HS-27A (cell line): ENCODE data around the gene CD300LB.
"Not testable (repeated sequence)": the region's sequence is repeated elsewhere in the genome, so short reads cannot be mapped to it uniquely, and the experiment has no call there.

Source experiments
- DNase-seq: peaks from one replicate; pipeline ENCODE4 v3.0.0-alpha.2; 2012; ENCODE audit warnings: low read depth, missing footprints

The CD300LB gene

DNA sequence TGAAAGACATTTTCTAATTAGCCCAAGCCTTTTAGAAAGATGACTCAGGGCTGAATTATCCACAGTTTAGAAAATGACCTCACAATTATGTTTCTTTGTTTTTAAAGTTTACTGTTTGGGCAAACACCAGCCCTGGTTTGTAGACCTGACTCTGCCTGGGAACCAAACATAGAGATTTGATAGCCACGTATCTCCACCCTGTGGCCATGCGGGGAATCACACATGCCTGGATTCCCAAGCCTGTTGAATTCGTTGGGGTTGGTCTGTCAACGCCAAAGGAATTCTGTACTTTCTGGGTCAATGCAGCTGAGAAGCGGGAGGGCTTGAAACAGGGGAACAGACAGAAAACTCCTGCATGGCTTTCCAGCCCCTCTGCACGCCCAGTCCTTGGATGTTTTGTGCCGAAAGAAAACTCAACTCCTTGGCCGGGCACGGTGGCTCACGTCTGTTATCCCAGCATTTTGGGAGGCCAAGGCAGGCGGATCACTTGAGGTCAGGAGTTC is 37.9 kb downstream of the CD300LB start:
- DNase-seq: no peak

DNA sequence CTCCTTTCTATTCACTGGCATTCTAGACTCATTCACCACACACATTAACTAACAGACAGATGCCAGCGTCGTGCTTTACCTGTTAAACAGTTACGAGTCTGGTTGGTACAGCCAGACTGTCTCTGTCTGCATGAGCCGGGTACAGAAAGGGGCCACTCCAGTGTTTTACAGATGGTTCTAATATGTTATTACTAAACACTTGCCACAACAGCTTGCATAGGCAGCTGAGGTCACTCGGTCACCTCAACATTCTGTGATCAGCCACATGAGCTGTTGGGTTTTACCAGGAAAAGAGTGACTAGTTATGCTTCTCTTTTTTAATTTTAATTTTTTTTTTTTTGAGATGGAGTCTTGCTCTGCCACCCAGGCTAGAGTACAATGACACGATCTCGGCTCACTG is 39.6 kb downstream of the CD300LB start:
- DNase-seq: no peak

DNA sequence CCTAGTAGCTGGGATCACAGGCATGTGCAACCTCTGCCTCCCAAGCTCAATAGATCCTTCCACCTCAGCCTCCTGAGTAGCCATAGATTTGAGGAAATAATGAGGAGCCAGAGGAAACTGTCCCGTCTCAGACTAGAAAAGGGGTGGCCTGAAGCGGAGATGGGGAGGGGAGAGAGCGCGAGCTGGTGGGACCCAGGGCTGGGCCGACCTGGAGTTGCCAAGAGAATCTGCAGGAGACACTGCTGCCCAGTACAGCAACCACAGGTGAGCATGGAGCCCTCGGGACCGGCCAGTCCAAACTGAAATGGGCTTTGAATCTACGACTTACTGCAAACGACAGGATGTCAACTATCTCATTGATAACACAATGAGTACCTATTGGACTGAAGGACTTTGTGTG is 40.6 kb downstream of the CD300LB start:
- DNase-seq: no peak

DNA sequence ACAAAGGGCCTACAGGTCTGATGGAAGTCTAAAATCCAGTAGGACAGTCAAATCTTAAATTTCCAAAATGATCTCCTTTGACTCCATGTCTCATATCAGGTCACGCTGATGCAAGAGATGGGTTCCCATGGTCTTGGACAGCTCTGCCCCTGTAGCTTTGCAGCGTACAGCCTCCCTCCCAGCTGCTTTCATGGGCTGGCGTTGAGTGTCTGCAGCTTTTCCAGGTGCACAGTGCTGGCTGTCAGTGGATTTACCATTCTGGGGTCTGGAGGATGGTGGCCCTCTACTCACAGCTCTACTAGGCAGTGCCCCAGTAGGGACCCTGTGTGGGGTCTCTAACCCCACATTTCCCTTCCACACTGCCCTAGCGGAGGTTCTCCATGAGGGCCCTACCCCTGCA is 43.0 kb downstream of the CD300LB start:
- not testable (repeated sequence) for DNase-seq

DNA sequence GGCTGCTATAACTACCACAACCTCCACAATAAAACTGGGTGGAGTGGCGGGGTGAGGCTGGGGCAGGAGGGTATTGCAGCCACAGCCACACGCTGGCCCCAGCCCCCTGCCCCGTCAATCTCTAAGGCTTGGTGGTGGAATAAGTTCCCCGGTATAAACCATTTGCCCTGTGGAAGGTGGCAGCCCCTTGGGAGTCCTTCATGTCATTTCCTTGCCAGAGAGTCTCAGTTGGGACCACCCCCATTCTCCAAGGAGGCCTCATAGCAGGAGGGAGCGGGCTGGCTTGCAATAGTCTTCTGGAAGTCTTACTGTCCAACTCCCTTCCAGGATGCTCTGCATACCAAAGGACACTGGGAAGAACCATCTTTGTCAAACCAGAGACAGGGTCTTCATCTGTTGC is 45.4 kb downstream of the CD300LB start:
- no peak for DNase-seq

DNA sequence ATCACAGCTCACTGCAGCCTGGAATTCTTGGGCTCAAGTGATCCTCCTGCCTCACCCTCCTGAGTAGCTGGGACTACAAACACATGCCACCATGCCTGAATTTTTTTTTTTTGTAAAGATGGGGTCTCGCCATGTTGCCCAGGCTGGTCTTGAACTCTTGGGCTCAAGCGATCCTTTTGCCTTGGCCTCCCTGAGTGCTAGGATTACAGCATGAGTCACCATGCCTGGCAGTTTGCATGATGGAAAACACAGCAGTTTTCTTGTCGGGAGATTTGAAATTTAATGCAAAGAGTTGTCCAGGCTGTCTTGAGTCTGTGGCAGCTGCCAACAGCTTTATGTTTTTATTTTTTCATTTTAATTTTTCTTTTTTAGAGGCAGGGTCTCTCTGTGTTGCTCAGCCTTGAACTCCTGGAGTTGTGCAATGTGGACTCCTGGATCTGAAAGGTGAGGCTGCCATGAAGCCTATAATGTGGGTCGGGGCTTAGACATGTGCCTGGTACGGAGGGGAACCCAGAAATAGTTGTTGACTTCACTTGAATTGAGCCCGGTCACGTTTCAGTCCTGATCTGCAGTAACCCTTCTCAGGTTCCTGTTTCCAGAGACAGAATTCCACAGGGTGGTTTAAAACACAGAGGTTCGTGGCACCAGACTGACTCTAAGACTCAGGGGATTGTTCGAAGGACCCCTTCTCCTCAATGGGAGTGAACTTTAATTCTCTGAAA is 46.1 kb downstream of the CD300LB start:
- no peak for DNase-seq

DNA sequence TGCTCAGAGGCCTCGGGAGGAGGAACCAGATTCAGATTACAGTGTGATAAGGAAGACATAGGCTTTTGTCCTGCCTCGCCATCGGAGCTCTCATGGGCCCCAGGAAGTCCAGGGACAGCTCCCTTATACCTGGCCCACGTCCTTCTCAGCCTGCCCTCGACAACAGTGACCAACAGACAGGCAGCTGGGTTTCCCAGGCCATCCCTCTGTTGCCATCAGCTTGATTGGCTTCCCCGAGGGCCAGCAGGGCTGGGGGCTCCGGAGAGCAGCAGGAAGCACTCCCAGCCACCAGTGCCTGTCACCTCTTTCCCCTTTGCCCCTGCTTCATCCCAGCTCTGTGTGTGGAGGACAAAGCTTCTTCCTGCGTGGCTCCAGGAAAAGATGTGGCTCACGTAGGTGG is 47.2 kb downstream of the CD300LB start:
- DNase-seq: no peak

DNA sequence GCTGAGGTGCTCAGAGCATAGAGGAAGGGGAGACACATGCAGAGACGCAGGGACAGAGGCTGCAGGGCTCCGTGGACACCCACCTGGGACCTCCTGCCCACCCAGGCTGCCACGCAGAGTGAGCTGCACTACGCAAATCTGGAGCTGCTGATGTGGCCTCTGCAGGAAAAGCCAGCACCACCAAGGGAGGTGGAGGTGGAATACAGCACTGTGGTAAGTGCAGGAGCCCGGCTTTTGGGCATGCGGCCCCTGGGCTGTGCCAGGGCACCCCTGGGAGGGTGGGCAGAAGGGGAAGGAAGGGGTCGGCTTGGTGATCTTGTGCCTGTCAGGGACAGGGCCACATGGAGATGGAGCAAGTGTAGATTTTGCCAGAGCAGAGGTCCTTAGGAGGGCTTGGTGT is 49.7 kb downstream of the CD300LB start:
- no peak for DNase-seq

DNA sequence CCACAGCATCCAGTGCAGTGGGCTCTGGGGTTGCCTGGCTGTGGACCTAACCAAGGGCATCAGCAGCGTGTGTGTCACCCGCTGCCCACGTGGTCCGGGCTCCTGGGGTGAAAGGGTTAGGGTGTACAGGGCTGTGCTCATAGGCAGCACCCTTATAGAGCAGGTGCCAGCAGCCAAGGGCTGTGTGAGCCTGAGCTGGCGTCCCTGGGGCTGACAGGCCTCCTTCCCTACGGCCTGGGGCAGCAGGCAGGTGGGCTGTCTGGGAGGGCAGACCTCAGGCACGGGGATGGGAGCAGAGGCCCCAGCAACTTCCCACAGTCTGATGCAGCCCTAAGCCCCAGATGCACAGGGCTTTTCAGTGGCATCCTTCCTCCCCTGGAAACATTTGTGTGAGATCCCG is 51.0 kb downstream of the CD300LB start:
- no peak for DNase-seq

DNA sequence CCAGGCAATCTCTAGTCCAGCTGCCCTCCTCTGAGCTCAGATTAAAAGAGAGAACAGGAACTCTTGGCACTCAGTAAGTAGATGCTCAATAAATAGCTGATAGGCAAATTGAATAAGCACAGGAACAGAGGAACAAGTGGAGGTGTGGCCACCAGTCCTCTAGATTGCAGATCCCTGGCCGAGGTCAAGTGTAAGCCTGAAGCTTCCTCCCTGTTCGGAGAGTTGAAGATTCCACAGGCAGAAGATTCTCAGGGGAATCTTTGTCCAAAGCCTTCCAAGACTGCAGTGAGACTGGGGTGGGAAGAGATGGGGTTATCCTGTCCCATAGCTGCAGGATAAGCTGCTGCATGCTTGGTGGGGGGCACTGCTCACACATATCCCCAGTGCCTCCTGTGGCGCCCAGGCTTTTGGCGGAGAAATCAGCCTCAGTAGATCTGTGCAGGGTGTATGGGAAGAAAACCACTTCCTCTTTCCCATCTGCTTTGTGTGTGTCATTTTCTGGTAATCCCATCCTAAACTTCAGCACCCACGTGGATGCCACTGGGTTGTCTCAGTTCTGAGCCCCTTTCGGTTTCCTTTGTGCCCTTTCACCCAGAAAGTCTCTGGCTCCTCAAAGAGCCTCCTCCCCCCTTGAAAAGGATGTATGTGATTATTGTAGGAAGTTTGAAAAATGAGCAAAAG is 52.7 kb downstream of the CD300LB start:
- no peak for DNase-seq

DNA sequence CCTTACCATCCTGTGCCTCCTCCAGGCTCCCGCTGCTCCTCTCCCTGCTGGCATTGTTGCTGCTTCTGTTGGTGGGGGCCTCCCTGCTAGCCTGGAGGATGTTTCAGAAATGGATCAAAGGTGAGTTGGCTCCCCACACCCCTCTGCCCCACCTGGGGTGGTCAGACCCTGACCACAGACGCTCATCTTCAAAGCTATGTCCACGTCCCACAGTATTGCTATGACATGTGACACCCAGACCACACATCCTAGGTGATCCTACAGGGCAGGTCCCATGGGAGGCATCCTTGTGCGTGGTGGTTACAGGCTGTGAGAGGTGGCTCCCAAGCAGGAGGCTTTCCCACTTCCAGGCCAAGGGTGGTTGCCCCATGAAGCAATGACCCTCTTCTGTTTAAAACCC is 53.9 kb downstream of the CD300LB start:
- no peak for DNase-seq

DNA sequence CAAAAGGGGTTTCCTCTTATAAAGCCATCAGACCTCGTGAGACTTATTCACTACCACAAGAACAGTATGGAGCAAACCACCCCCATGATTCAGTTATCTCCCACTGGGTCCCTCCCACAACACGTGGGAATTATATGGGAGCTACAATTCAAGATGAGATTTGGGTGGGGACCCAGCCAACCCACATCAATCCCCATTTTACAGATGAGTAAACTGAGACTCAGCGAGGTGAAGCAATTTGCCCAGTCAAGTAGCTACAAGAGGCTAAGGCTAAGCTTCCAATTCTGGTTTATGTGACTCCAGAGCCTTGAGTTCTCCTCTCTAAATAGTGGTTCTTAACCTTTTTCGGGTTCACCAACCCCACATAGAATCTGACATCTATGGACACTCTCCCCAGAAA is 56.1 kb downstream of the CD300LB start:
- DNase-seq: no peak

DNA sequence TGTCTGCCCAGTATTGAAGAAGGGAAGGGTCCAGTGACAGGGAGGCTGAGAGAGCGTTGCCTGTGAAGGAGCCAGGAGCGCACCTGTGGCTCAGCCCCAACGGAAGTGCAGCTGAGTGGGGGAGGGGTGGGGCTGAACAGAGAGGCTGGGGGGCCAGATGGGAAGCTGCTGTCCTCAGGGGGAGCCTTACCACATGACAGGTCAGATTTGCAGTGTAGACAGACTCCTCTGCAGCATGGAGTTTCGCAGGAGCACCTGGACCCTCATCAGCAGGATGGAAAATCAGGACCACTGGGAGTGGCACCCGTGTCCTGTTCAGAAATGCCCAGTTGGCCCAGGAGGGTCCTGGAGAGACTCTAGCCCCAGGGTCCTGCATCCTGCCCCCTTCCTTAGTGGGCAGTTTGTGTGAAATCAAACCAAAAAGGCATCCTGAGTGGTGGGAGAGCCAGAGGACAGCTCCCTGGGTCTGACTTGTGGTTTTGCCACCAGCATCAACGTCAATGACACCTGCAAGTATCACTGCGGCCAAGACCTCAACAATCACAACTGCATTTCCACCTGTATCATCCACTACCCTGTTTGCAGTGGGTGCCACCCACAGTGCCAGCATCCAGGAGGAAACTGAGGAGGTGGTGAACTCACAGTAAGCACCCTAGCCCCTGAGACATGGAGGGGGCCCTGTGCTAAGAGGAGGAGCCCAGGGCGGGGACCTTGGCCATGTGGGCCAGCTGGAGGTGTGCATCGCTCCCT is 57.1 kb downstream of the CD300LB start:
- no peak for DNase-seq

DNA sequence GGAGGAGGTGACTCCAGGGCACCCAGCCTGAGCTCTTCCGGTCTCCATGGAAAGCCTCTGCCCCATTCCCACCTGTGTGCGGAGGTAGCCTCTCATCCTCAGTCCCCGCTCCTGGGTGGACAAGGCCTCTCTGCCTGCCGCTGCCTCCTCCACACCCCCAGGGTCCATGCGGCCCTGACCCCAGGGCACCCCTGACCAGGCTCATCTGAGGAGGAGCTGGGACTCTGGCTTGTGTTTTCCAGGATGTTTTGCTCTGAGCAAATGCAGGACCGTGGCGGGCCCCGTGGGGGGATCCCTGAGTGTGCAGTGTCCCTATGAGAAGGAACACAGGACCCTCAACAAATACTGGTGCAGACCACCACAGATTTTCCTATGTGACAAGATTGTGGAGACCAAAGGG is 58.0 kb downstream of the CD300LB start:
- no peak for DNase-seq

DNA sequence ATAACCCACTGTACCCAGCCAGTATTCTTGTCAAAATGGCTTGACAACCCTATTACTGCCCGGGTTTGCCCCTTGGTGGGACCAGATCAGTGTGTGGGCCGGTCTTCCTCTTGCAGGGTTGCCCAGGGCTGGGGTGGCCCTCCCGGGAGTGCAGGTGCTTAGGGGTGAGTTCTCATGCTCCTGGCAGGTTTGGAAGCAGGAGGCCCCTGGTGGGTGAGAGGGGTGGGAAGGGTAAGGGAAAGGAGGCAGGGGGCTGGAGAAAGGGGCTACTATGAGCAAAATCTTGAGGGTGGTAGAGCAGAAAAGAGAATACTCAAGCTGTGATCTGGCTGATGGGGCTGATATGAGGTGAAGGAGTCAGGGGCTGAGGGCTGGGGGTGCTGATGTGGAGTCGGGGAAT is 58.4 kb downstream of the CD300LB start:
- no peak for DNase-seq

DNA sequence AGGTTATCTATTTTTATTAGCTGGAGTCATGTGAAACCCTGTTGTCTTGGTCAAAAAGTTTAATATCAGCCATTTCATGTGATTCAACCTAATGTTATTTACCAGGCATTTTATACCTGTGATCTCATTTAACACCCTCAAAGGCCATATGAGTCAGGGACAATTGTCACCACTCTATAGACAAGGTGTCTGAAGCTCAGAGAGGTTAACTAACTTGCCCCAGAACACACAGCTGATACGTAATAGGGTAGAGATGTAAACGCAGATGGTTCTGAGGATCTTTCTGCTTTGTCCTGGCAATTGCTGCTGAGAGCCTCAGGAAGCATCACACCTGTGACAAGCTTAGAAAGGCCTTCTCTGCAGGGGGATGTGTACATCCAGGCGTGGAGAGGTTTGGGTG is 59.9 kb downstream of the CD300LB start:
- no peak for DNase-seq
